OCI-LY3 (cell line): Measurements from ENCODE around the gene CPTP.

Source experiments
- EZH2phosphoT487 ChIP-seq: fragments of 200-600 bp; shearing (Covaris generic); IDR thresholded peaks from 2 replicates; pipeline ENCODE4 v1.6.1; 2018; ENCODE audit warnings: antibody characterized with exemption, mixed run types, low read depth
- TF ChIP-seq, protein P1 (sequence below): fragments of 200-600, 300-600 bp; sonication (generic); IDR thresholded peaks from 2 replicates; pipeline ENCODE4 v1.5.1; 2014; ENCODE audit warnings: antibody characterized with exemption, low read length, low read depth

DNA sequence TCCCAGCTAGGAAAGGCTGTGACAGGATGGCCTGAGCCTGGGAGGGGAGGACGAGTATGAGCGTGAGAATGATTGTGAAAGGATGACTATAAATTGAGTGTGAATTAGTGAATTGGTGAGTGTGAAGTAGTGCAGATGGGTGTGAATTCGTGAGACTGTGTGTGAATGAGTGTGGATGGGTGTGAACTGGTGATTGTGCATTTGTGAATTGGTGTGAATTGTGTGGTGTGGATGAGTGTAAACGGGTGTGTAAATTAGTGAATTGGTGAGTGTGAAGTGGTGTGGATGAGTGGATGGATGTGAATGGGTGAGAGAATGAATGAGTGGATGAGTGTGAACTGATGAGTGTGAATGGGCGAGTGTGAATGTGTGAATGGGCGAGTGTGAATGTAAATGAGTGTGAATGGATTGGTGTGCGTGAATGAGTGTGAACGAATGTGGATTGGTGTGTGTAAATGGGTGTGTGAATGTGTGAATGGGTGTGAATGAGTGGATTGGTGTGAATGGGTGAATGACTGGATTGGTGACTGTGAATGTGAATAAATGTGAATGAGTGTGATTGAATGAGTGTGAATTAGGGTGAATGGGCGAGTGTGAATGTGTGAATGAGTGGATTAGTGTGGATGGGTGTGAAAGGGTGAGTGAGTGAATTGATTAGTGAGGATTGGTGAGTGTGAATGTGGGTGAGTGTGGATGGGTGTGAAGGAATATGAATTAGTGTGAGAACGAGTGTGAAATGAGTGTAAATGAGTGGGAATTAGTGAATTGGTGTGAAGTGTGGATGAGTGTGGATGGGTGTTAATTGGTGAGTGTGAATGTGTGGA is 41.5 kb downstream of the CPTP start:
- TF ChIP-seq, protein P1, sequence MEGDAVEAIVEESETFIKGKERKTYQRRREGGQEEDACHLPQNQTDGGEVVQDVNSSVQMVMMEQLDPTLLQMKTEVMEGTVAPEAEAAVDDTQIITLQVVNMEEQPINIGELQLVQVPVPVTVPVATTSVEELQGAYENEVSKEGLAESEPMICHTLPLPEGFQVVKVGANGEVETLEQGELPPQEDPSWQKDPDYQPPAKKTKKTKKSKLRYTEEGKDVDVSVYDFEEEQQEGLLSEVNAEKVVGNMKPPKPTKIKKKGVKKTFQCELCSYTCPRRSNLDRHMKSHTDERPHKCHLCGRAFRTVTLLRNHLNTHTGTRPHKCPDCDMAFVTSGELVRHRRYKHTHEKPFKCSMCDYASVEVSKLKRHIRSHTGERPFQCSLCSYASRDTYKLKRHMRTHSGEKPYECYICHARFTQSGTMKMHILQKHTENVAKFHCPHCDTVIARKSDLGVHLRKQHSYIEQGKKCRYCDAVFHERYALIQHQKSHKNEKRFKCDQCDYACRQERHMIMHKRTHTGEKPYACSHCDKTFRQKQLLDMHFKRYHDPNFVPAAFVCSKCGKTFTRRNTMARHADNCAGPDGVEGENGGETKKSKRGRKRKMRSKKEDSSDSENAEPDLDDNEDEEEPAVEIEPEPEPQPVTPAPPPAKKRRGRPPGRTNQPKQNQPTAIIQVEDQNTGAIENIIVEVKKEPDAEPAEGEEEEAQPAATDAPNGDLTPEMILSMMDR = no peak
- TF ChIP-seq EZH2phosphoT487 = no peak
